GM19395 (cell line): ENCODE measurements around the gene KCNJ6.

Source experiments
- ATAC-seq: cut with Tn5 transposase; IDR thresholded peaks from one replicate; pipeline ENCODE4 v1.9.1; 2021; ENCODE audit warnings: mild to moderate bottlenecking, moderate library complexity; ENCODE audit not compliant: unreplicated experiment

KCNJ6 gene

DNA sequence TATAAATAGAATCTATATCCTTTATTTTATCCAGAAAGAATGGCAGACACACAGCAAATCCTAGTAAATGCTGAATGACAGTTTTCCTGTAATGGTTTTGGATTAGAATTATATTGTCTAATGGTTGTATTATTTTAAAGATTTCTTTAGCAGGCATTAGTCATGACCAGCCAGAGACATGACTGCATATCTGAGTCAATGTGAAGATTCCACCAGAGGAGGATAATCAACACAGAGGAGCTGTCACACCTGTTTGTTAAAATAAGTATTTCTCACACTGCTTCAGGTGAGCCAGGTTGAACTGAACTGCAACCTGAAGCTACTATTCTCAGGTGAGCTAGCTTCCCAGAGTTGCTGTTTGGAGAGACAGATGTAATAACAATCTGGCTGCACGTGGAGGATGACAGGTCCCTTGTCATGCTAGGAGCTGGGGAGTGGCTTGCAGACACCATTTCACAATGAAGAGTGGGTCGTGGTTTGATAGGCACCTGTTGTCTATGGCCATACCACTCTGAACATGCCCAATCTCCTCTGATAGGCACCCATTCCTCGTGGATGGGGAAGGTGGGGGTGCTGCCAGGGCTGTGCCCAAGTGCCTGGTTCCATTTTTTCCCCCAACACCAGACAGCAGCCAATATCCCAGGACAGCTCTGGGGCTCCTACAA lies 94.3 kb downstream of the KCNJ6 start:
- no peak for ATAC-seq

DNA sequence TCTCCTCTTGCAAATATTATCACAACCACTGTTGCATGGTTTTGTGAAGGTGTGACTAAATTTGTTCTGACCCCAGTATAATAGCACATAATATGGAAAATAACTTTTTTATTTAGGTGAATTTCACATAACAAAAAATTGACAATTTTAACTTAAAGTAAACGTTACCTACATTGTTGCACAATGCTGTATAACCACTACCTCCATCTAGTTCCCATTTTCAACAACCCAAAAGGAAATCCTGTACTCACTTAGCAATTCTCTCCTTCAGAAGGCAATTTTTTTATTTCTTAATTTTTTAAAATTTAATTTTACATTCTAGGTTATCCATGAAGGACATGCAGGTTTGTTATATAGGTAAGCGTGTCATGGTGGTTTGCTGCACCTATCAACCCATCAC lies 95.2 kb downstream of the KCNJ6 start:
- ATAC-seq = no peak

DNA sequence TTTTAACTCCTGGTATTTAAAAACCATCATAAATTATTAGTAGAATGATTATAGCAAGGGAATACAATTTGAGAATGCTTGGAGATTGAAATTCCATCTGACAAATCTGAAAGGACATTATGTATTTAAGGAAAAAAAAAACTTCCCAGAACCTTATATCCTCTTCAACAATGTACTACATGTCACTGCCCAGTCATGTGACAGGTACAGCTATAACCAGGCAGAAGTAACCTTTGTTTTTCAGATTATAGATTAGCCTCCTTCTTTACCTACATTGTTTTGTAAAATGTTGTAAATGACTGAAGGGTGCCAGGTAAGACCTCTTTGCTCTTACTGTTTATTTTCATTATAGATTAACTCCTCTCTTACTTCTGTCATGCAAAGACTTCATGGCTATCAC lies 96.9 kb downstream of the KCNJ6 start:
- ATAC-seq = no peak

DNA sequence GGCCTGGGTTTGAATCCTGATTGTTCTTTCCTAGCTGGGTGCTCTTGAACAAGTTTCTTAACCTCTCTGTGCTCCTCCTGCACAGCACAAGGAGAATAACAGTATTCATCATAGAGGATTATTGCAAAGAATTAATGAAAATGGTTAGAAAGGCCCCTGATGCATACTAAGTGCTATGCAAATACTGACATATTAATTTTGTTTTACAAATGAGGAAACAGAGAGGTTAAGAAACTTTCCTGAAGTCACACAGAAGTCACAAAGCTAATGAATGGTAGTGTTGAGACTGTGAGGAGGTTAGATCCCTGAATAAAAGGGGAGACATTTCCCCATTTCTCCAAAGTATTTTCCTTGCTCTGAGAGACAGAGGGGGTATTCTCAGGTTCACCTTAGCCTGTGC lies 99.0 kb downstream of the KCNJ6 start:
- ATAC-seq = no peak

DNA sequence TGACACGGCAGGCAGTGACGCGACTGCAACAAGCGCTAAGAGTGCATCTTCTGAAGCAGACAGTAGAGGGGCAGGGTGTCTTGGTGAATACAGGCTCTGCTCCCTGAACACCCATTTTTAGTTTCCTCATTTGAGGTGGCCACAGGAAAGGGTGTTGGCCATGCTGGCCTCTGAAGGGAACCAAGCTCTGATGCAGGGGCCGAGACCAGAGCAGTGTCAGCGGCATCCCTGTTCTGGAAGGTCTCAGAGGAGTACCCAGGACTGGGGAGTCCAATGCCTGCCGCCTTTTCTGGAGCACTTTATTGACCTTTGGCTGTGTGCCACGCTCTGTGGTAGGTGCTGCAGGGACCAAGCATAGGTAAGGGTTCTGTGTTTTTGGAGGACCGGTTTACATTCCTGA lies 100.4 kb downstream of the KCNJ6 start:
- ATAC-seq = no peak

DNA sequence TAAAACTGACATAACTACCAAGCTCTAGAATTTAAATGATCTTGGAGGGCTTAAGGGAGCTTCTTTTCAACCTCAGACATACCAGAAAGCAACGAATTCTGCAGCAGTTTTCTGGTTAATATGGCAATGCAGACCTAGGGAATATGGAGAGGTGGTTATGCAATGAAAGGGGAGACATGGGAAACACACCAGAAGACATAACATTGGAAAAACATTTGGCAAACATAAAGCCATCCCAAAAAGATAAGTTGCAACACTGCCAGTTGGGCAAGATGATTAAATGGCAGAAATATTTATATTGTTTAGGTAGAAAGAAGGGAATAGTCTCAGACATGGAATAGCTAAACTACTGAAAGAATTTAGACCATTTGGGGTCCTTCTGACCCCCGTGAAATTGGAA lies 104.5 kb downstream of the KCNJ6 start:
- no peak for ATAC-seq

DNA sequence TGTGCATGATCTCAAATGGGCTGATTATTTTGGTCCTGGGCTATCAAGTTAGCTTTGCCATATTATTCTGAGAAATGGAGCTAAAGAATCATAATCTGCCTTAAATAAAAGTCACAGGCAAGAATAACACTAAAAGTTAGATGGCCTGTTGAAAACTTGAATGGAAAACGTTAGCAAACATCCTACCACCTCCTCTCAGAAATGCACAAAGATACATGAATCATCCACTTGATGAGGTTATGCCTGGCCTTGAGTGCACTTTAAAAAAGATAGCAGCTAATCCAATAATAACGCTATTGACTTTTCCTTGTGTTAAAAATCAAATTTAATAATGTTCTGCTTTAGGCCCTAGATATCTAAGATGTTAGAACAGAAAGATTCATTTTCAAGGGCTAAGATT lies 108.0 kb downstream of the KCNJ6 start:
- no peak for ATAC-seq

DNA sequence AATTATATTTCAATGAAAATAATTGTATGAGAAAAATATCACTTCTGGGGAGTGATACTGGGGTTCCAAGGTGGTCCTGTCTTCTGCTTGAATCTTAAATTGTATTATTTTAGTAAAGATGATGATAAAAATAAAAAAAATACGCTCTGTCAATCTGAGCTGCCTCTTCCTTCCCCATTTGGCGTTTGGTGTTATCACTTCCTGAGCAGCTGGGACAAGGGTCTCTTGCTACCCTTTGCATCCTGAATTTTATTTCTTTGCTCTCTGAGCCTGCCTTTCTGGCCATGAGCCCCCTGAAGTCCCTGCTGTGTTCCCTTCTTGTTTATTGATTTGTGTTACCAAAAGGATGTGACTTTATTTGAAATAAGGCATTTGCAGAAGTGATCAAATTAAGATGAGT lies 111.0 kb downstream of the KCNJ6 start:
- ATAC-seq = no peak

DNA sequence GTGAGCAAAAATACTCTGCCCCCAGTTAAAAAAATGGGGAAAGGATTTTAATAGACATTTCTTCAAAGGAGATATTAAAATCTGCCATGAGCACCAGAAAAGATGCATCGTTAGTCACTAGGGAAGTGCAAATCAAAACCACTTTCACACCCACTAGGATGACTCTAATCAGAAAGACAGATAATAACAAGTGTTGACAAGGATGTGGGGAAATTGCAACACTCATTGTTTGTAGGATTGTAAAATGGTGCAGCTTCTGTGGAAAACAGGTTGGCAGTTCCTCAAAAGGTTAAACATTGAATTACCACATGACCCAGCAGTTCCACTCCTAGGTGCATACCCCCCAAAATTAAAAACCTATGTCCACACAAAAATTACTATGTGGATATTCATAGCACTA lies 112.3 kb downstream of the KCNJ6 start:
- ATAC-seq = no peak

DNA sequence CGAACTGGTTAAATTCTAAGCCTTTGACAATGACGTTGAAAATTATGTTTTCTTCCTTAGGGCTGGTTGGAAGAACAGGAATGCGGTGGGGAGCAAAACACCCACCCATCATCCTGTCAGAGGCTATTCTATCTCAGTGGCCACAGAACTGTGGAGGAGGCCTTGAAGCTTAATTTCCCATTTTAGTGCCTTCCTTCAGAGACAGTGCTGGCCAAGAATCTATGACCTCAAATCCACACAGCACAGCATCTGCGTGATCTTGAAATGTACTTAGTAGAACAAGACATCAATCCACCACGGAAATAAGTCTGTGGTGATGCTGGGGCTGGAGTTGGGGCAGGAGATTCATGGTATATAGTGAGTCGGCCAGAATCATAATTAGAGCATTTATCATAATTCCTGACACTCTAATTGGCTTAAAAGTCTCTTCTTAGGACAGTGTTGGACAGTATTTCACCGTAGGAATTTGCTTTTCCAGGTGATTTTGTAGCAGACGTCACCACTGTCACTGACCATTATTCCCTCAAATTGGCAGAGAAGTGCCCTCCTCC lies 113.1 kb downstream of the KCNJ6 start:
- ATAC-seq = no peak

DNA sequence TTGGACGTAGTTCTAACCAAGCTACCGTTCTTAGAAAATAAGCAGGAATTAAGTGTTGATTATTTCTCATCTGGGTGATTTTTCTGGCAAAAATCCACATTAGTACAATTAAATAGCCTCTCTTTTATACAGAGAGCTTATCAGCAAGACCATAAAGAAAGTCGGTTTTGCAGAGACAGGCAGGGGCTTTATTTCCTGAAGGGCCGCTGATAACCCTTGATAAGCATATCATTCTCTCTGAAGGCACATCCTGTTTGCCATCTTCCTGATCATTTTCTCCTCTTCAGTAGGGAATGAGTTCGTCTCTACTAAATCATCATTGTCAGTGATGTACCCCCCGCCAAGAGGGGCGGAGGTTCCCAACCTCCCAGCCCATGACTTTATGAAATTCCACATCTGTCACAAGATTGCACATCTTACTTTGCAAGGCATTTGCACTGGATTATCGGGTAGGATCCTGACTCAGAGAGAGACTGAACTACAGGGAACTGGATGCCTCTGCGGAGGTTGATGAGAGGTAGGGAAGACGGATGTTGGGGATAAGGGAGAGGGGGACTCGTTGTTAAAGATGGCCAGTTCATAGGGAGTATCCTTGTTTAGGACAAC lies 115.7 kb downstream of the KCNJ6 start:
- no peak for ATAC-seq

DNA sequence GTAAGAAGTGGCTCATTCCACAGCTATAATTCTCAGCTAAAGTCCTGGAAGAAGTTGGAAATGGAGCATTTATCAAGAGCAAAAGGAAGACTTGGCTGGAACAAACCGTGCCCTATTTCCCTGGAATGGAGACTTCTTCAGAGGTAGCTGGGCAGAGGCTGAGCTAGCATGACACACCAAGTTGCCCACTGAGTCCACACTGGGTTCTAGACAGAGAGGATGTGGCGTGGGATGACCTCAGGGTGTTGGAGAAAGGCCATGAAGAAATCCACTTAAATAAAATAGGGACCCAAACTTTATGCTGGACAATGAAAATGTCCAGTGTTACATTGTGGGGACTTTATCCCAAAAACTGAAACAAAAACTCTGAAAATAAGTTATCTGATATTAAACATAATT lies 116.2 kb downstream of the KCNJ6 start:
- ATAC-seq = no peak

DNA sequence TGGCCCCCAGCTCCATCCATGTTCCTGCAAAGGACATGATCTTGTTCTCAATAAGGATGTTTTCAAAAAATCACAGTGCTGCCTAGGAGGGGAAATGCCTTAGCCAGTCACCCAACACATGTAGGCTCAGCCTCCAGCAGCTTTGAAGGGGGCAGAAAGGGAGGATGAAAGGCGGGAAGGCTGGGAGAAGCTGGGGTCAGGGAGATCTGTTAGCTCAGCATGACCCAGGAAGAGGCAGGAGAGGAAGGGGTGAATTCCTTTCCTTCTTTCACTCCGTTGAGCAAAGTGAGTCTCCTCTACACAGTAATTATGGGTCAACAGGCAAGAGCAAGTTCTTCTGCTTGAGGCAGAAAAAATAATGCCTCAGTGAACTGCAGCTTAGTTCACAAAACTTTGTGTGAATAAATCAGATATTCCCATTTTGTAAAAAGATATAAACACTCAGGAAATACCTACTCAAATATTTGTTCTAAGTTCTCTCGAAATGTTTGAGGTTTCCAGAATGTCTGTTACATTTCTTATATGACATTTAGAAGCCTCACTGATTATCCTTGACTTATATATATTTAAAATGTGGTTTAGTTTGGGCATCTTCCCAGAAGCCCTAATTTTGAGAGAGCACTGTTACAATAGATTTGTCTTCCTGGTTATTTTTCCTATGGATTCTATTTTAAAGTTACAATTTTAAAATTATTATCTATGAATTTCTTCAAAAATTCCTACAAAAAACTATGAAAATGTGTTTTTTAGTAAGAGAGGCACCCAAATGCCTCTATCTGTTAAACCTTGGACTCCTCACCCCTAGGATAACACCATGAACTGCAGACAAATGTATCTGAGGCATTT lies 116.8 kb downstream of the KCNJ6 start:
- no peak for ATAC-seq

DNA sequence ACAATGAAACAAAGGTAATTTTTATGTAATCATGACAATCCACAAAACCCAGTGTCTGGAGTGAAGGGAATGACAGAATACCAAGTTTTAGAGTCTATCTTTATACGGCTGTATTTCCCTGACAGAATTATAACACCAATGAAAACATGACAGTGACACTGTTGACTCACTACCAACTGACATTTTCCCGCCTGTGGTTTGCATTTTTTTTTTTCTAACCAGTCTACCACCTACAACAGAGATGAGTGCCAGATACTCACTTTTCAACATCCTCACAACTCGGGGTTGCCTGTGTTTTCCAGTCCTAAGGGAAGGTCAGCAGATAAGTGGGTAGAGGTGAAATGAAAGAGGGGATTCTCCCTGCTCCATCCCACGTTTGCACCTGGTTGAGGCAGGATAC lies 118.9 kb downstream of the KCNJ6 start:
- ATAC-seq = no peak

DNA sequence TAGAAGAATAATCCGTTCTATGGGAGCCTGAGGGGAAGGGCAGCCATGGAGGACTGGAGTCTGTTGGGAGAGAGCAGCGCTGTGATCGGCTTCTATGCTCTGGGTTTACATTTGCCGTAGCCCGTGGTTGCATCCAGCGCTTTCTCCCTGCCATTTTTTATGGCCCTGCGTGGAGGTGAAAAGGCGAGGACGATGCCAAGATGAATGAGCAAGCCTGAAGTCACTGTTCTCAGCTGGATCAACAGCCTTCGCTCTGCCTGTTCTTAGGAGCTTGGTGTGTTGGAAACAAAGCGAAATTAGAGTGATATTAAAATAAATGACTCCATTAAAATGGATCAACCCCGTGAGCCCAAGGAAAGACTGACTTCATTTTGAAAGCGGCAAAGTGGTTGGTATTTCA lies 120.2 kb downstream of the KCNJ6 start:
- ATAC-seq = no peak

DNA sequence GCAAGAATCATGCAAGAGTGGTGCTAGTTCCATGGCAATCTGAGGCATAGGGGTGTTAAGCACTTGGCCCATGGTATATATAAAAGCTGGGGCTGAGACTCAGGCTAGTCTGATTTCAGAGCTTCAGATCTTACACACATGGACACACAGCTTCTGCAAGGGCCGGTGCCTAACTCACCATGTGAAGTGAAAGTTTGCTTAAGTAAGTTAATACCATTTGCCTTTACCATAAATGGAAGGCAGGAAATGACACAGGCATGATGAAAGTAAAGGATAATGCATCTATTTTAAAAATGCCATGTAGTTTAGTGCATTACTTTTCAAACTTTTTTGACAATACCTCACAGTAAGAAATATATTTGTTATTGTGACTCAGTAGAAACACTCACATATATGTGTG lies 122.6 kb downstream of the KCNJ6 start:
- ATAC-seq = no peak

DNA sequence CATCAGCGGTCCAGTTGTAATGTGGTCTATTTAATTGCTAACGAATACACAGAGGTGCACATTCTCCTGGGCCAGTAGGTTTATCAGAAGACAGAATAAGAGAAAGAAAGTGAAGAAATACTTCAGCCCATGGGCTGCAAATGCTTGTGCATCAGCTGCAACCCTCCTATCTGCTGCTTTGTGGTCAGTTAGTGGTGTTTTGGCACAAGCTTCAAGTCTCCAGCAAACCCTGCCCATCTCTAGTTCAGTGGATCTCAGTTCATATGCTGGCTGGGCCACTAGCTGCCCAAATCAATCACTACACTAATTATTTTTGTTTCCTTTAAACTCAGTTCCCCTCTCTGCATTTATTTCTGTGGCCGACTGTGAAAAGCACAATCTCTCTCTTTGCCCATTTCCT lies 124.2 kb downstream of the KCNJ6 start:
- no peak for ATAC-seq

DNA sequence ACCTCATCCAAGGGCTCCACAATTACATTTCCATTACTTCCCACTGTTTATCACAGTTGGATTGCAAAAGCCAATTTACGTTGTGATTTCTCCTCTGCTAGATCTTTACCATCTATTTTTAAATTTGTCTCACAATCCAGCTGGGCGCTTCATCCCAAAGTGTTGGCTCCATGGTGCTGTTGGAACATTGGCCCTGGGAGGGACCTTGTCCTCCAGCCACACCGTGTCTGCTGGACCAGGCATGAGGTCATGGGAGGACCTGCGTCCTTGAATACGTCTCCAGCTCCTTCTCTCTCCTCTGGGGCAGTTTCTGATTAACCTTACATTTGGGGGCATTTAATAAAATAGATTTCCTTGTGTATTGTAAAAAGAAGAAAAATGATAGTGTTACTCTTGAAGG lies 125.4 kb downstream of the KCNJ6 start:
- no peak for ATAC-seq

DNA sequence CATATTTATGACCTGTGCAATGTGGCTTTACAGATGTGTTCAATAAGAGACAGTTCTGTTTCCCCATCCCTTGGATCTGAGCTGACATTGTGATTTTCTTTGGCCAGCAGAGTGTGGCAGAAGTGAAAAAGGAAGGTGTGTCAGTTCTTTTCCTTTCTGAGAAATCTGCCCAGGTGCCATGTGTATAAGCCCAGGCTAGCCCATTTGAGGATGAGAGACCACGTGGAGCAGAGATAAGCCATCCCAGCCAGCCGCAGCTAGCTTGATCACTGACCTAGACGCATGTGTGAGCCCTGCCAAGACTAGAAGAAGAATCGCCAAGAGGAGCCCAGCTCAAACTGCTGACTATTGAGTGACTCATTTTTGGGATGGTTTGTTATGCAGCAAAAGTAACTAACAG lies 127.8 kb downstream of the KCNJ6 start:
- ATAC-seq = no peak

DNA sequence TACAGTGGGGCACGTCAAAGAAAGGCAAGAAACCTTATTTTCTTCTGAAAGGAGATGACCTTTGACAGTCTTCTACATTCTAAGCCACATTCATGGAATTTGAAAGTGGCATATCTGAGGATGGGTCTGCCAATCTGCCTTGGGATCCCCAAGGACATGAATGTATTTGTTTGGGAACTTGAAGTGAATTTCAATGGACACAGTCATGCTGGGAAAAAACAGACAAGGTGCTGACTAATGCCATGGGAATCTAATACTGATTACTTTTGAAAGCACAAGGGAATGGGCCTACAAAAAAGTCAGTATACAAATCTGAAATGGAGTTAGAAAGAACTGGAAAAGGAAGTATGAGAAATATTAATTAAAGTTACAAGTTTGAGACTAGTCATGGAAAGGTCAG lies 128.8 kb downstream of the KCNJ6 start:
- no peak for ATAC-seq

DNA sequence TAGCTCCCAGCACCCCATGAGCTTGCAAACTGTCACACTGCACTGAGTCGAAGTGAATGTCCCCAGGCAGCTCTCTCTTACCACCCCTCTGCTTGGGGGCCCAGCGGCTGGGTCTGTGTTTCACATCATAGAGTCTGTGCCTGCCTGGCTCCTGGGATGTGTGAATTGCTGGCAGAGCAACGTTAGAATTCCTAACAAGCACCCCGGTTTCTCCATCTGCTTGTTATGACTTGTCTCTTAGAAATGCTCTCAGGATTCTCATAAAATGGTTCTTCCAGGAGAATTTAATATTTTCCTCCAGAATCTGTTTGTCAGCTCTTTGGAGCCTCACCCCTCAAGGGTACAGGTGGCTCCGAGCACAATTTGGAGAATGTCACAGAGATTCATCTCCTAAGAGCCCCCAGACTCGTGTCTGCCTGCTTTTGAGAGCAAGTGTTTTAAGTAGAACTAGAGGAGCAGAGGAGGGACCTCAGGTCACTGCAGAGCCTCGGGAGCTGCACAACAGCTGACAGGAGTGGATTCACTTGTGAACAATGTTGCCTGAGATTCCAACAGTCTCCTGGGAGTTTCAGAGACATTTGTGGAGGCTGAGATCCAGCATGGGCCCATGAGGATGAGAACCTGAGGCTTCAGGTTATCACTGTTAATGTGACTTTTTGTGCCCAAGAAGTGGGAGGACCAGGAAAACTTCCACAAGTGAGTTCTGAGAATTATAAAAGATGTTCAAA lies 131.5 kb downstream of the KCNJ6 start:
- ATAC-seq = no peak
